ENCODE data around the gene ZNF578. TPM values are rescaled to one million over a fixed set of nuclear protein-coding genes. Genes with fewer than 3 reads are reported as not detected.

Gene ZNF578
- total RNA-seq, 2 donors from 2014 or later: 11.8 to 29.8 TPM

Other genes with a start within 250 kb of the ZNF578 start
- 10 to 100 TPM; 31.2 to 41.6 TPM for gene ZNF766, start 184.0 kb upstream of the ZNF578 start, total RNA-seq
- 10 to 100 TPM; 31.1 to 38.5 TPM for gene ZNF480, start 156.4 kb upstream of the ZNF578 start, total RNA-seq
- gene ZNF610, start 117.3 kb upstream of the ZNF578 start, total RNA-seq: 10 to 100 TPM in 1 of 2 donors, 1 to 10 TPM in 1; 8.1 to 15.2 TPM
- gene ZNF880, start 83.6 kb upstream of the ZNF578 start, total RNA-seq: 10 to 100 TPM; 13.5 to 20.9 TPM
- 10 to 100 TPM in 1 of 2 donors, 1 to 10 TPM in 1; 2.9 to 39.1 TPM for gene ZNF528, start 55.7 kb upstream of the ZNF578 start, total RNA-seq
- under 1 TPM in 1 of 2 donors, not detected in 1; 0.62 TPM for gene ZNF534, start 24.4 kb upstream of the ZNF578 start, total RNA-seq
- 10 to 100 TPM; 52.4 to 61.6 TPM for gene ZNF808, start 74.1 kb downstream of the ZNF578 start, total RNA-seq
- 10 to 100 TPM; 42.0 to 45.3 TPM for gene ZNF701, start 116.7 kb downstream of the ZNF578 start, total RNA-seq
- gene ZNF83, start 184.8 kb downstream of the ZNF578 start, total RNA-seq: 10 to 100 TPM; 59.0 to 88.7 TPM